SK-N-SH treated with all-trans-retinoic acid at 6 μM for 48 hours (cell line): ENCODE data around the gene MACC1.

Source experiments
- ESRRG ChIP-seq: fragments of 250-450 bp; sonication (Bioruptor Pico); IDR thresholded peaks from 2 replicates; pipeline ENCODE4 v1.6.1; 2021; ENCODE audit warnings: mild to moderate bottlenecking
- SNAI2 ChIP-seq: fragments of 250-450 bp; sonication (Bioruptor Pico); IDR thresholded peaks from 2 replicates; pipeline ENCODE4 v1.5.0; 2020; ENCODE audit warnings: mild to moderate bottlenecking, moderate library complexity
- TCF4 ChIP-seq: fragments of 250-450 bp; sonication (Bioruptor Pico); IDR thresholded peaks from 2 replicates; pipeline ENCODE4 v1.8.0; 2021; ENCODE audit warnings: mild to moderate bottlenecking, moderate library complexity, borderline replicate concordance

- TF ChIP-seq SNAI2 (CRISPR knock-in tag), result no peak
- TF ChIP-seq ESRRG (CRISPR knock-in tag), result no peak
- no peak for TF ChIP-seq TCF4
Observed at GRCh38 chr7:20200971-20201370, 16.2 kb downstream of the MACC1 start.
